Measurements from ENCODE around the gene DHRS13. TPM values are rescaled to one million over a fixed set of nuclear protein-coding genes. Genes with fewer than 3 reads are reported as not detected.

DHRS13 gene
- total RNA-seq, 2 donors from 2014 or later: 7.3 to 9.9 TPM

- Histone ChIP-seq H3K4me3 (peak overlapping the region; percentile 67 to 96), H3K9me3 (no peaks in the 10 kb centered on the region), H3K4me1 (peaks cover 39% of the 10 kb centered on the region), H3K27me3 (no peaks in the 10 kb centered on the region), H3K36me3 (replicated peaks in 1 of 2; ENCODE audit: insufficient read depth in 1 of 2, low read depth in 2 of 2) (no peaks in the 10 kb centered on the region), H3K27ac (peak overlapping the region; percentile 82 to 99 (median 94))
- no peak for TF ChIP-seq CTCF (IDR thresholded peaks at IDR 0.05)
- TF ChIP-seq POLR2A (IDR thresholded peaks at IDR 0.05): no peak
- 0 to 1% methylated on average over 12 to 22 of the region's 51 CpGs for WGBS, 2 donors
- no peak for ATAC-seq
- no peak for DNase-seq
- intact Hi-C loops (cut with DNase I): loop anchor here (10.0 kb wide), 1 partner anchor 334 kb away; no protein-coding TSS in a partner anchor
These were observed 48.0 kb upstream of the DHRS13 start for GRCh38 chr17:28950752-28951427.

- ATAC-seq (no peak), DNase-seq (peak; percentile 51 to 65 (median 58))
- Histone ChIP-seq H3K27me3 (no peaks in the 10 kb centered on the region), H3K27ac (peak overlapping the region; percentile 82 to 99 (median 94)), H3K9me3 (no peaks in the 10 kb centered on the region), H3K4me1 (peaks cover 46% of the 10 kb centered on the region), H3K36me3 (replicated peaks in 1 of 2; ENCODE audit: insufficient read depth in 1 of 2, low read depth in 2 of 2) (no peaks in the 10 kb centered on the region), H3K4me3 (peak overlapping the region; percentile 67 to 96)
- intact Hi-C loops (cut with DNase I): loop anchor here (10.0 kb wide), 1 partner anchor 335 kb away; no protein-coding TSS in a partner anchor
- 0 to 2% methylated on average over 31 to 43 of the region's 43 CpGs for WGBS, 2 donors
- TF ChIP-seq POLR2A (IDR thresholded peaks at IDR 0.05) (no peak), CTCF (IDR thresholded peaks at IDR 0.05) (no peak)
These were observed 47.3 kb upstream of the DHRS13 start for GRCh38 chr17:28950017-28950751.

- peak overlapping the region; percentile 82 to 99 (median 94) for H3K27ac ChIP-seq
- H3K27me3 ChIP-seq: no peaks in the 10 kb centered on the region
- H3K36me3 ChIP-seq (replicated peaks in 1 of 2; ENCODE audit: insufficient read depth in 1 of 2, low read depth in 2 of 2): no peaks in the 10 kb centered on the region
- TF ChIP-seq POLR2A (IDR thresholded peaks at IDR 0.05) (peak; percentile 24 to 68 (median 65)), CTCF (IDR thresholded peaks at IDR 0.05) (no peak)
- ATAC-seq: no peak
- peak; percentile 58 to 68 (median 62) for DNase-seq
- peaks cover 51% of the 10 kb centered on the region for H3K4me1 ChIP-seq
- peak overlapping the region; percentile 67 to 96 for H3K4me3 ChIP-seq
- no peaks in the 10 kb centered on the region for H3K9me3 ChIP-seq
- intact Hi-C loops (cut with DNase I): loop anchor here (10.0 kb wide), 1 partner anchor 335 kb away; no protein-coding TSS in a partner anchor
- WGBS, 2 donors: 0% methylated on average over 41 to 61 of the region's 61 CpGs
These were observed 46.5 kb upstream of the DHRS13 start for GRCh38 chr17:28949185-28950016.

GRCh38 chr17:28948873-28949184, 46.0 kb upstream of the DHRS13 start:
- Histone ChIP-seq H3K9me3 (no peaks in the 10 kb centered on the region), H3K27ac (peak overlapping the region; percentile 82 to 99 (median 94)), H3K4me3 (peak overlapping the region; percentile 67 to 96), H3K36me3 (replicated peaks in 1 of 2; ENCODE audit: insufficient read depth in 1 of 2, low read depth in 2 of 2) (no peaks in the 10 kb centered on the region), H3K4me1 (peaks cover 51% of the 10 kb centered on the region), H3K27me3 (no peaks in the 10 kb centered on the region)
- ATAC-seq (no peak), DNase-seq (no peak)
- intact Hi-C loops (cut with DNase I): no loop called here
- 0 to 1% methylated on average over 11 to 15 of the region's 15 CpGs for WGBS, 2 donors
- TF ChIP-seq POLR2A (IDR thresholded peaks at IDR 0.05) (no peak), CTCF (IDR thresholded peaks at IDR 0.05) (no peak)
